ENCODE results near the gene KPTN.

Gene KPTN

GRCh38 chr19:47461876-47462275, 22.1 kb downstream of the KPTN start:
- in situ Hi-C loops (cut with HindIII; ENCODE audit: low sequenced_read_pairs): no loop called here
- DNase-seq (ENCODE audit: low read depth, low spot score): no peak
- TF ChIP-seq CTCF (IDR thresholded peaks at IDR 0.05; ENCODE audit: low read depth, low read length): no peak
- H3K4me3 ChIP-seq (ENCODE audit: low read depth, low read length): no peak overlapping the region

GRCh38 chr19:47459477-47459876, 24.5 kb downstream of the KPTN start:
- no peak for TF ChIP-seq CTCF (IDR thresholded peaks at IDR 0.05; ENCODE audit: low read depth, low read length)
- in situ Hi-C loops (cut with HindIII; ENCODE audit: low sequenced_read_pairs): no loop called here
- no peak for DNase-seq (ENCODE audit: low read depth, low spot score)
- H3K4me3 ChIP-seq (ENCODE audit: low read depth, low read length): no peak overlapping the region

DNA sequence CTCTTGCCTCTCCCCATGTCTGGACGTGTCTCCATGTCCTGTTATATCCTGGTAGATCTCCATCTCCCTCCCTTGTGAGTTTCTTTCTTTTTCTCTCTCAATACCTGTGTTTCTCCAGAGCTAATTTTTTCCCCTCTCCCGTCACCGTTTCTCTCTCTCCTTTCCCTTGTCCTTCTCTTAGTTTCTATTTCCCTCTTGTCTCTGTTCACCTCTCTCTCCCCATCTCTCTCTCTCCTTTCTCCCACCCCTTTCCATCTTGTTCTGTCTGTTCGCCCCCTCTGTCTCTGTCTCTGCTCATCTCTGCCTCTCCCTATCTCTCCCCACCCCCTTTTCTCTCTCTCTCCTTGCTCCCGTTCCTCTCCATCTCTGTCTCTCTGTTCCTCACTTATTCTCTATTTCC, 25.3 kb downstream of the KPTN start:
- DNase-seq (ENCODE audit: low read depth, low spot score): no peak
- H3K4me3 ChIP-seq (ENCODE audit: low read depth, low read length): no peak overlapping the region
- in situ Hi-C loops (cut with HindIII; ENCODE audit: low sequenced_read_pairs): no loop called here
- no peak for TF ChIP-seq CTCF (IDR thresholded peaks at IDR 0.05; ENCODE audit: low read depth, low read length)

DNA sequence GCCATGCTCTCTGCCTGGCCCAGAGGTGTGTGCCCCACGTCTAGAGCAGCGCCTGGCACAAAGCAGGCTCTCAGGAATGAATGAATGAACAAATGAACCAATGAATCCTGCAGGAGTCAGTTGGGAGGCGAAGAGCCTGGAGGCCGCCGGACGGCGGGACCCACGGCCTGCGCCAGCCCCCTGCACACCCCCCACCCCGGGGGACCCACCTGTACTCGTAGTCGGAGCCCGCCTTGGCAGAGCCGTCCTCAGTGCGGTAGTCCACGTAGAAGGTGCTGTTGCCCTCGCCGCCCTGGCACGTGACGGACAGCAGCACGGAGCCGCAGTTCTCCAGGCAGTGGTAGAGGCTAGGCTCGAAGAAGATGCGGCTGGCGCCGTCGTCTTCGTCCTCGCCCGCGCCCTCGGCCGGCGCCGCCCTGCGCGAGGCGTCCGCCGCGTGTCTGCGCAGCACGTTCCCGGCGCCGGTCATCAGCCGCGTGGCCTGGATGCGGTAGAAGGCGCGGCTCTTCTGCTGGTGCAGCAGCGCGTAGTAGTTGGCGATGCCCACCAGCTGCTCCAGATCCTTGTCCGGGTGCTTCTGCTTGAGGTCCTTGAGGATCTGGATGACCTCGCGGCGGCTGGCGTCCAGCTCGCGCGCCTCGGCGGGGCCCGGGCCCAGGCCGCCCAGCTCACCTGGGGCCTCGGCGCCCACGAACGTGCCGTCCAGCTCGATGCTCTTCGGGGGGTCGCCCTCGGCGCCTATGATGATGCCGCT, 27.1 kb downstream of the KPTN start:
- in situ Hi-C loops (cut with HindIII; ENCODE audit: low sequenced_read_pairs): no loop called here
- H3K4me3 ChIP-seq (ENCODE audit: low read depth, low read length): no peak overlapping the region
- no peak for TF ChIP-seq CTCF (IDR thresholded peaks at IDR 0.05; ENCODE audit: low read depth, low read length)
- no peak for DNase-seq (ENCODE audit: low read depth, low spot score)

GRCh38 chr19:47450478-47450877, 33.5 kb downstream of the KPTN start:
- in situ Hi-C loops (cut with HindIII; ENCODE audit: low sequenced_read_pairs): no loop called here
- no peak for DNase-seq (ENCODE audit: low read depth, low spot score)
- H3K4me3 ChIP-seq (ENCODE audit: low read depth, low read length): no peak overlapping the region
- no peak for TF ChIP-seq CTCF (IDR thresholded peaks at IDR 0.05; ENCODE audit: low read depth, low read length)

GRCh38 chr19:47448360-47448727, 35.7 kb downstream of the KPTN start:
- TF ChIP-seq CTCF (IDR thresholded peaks at IDR 0.05; ENCODE audit: low read depth, low read length): no peak
- no peak for DNase-seq (ENCODE audit: low read depth, low spot score)
- H3K4me3 ChIP-seq (ENCODE audit: low read depth, low read length): no peak overlapping the region
- in situ Hi-C loops (cut with HindIII; ENCODE audit: low sequenced_read_pairs): no loop called here

Measured in astrocyte of the spinal cord (primary cell).